SK-N-SH treated with all-trans-retinoic acid at 6 μM for 48 hours (cell line): ENCODE results near the gene PDE3A.

Experiments
- ATAC-seq: fragments of 200-7000 bp; cut with Tn5 transposase; 3 replicates; pipeline ENCODE4 v1.9.1; 2020; ENCODE audit warnings: mild to moderate bottlenecking, moderate library complexity
- ARNTL ChIP-seq: fragments of 450-650 bp; formaldehyde crosslinking; IDR thresholded peaks from 2 replicates; pipeline ENCODE4 v1.5.0; 2020; ENCODE audit warnings: low read depth, mild to moderate bottlenecking, moderate library complexity, borderline replicate concordance
- CSDC2 ChIP-seq: fragments of 250-450 bp; sonication (Bioruptor Pico); IDR thresholded peaks from 2 replicates; pipeline ENCODE4 v1.5.0; 2020; ENCODE audit warnings: mild to moderate bottlenecking, moderate library complexity
- ESRRG ChIP-seq: fragments of 250-450 bp; sonication (Bioruptor Pico); IDR thresholded peaks from 2 replicates; pipeline ENCODE4 v1.6.1; 2021; ENCODE audit warnings: mild to moderate bottlenecking
- GLIS3 ChIP-seq: fragments of 250-450 bp; sonication (Bioruptor Pico); IDR thresholded peaks from 2 replicates; pipeline ENCODE4 v1.5.0; 2020; ENCODE audit warnings: mild to moderate bottlenecking, moderate library complexity
- ISL1 ChIP-seq: fragments of 250-450 bp; sonication (Bioruptor Pico); IDR thresholded peaks from 2 replicates; pipeline ENCODE4 v2.1.2; 2022; ENCODE audit warnings: mild to moderate bottlenecking, moderate library complexity
- OSR1 ChIP-seq: fragments of 250-450 bp; sonication (Bioruptor Pico); IDR thresholded peaks from 2 replicates; pipeline ENCODE4 v1.8.0; 2022; ENCODE audit warnings: moderate library complexity, mild to moderate bottlenecking, inconsistent platforms
- PPARA ChIP-seq: fragments of 250-450 bp; sonication (Bioruptor Pico); IDR thresholded peaks from 2 replicates; pipeline ENCODE4 v1.5.0; 2020; ENCODE audit warnings: mild to moderate bottlenecking, borderline replicate concordance
- RARB ChIP-seq: fragments of 250-450 bp; sonication (Bioruptor Pico); IDR thresholded peaks from 2 replicates; pipeline ENCODE4 v1.8.0; 2021; ENCODE audit warnings: mild to moderate bottlenecking, moderate library complexity
- SNAI2 ChIP-seq: fragments of 250-450 bp; sonication (Bioruptor Pico); IDR thresholded peaks from 2 replicates; pipeline ENCODE4 v1.5.0; 2020; ENCODE audit warnings: mild to moderate bottlenecking, moderate library complexity
- TCF4 ChIP-seq: fragments of 250-450 bp; sonication (Bioruptor Pico); IDR thresholded peaks from 2 replicates; pipeline ENCODE4 v1.8.0; 2021; ENCODE audit warnings: mild to moderate bottlenecking, moderate library complexity, borderline replicate concordance
- TOX ChIP-seq: fragments of 250-450 bp; sonication (Bioruptor Pico); IDR thresholded peaks from 2 replicates; pipeline ENCODE4 v1.8.0; 2021; ENCODE audit warnings: mild to moderate bottlenecking, moderate library complexity, borderline replicate concordance
- ZC3H10 ChIP-seq: fragments of 250-450 bp; sonication (Bioruptor Pico); IDR thresholded peaks from 2 replicates; pipeline ENCODE4 v1.5.1; 2021; ENCODE audit warnings: mild to moderate bottlenecking, moderate library complexity
- ZFP3 ChIP-seq: fragments of 250-450 bp; sonication (Bioruptor Pico); IDR thresholded peaks from 2 replicates; pipeline ENCODE4 v1.5.0; 2020; ENCODE audit warnings: mild to moderate bottlenecking, moderate library complexity
- ZFP30 ChIP-seq: fragments of 450-650 bp; formaldehyde crosslinking; IDR thresholded peaks from 2 replicates; pipeline ENCODE4 v1.5.0; 2022; ENCODE audit warnings: mild to moderate bottlenecking, moderate library complexity
- ZNF70 ChIP-seq: fragments of 450-650 bp; formaldehyde crosslinking; IDR thresholded peaks from 2 replicates; pipeline ENCODE4 v1.5.0; 2020; ENCODE audit warnings: mild to moderate bottlenecking, moderate library complexity
- ZNF8 ChIP-seq: fragments of 450-650 bp; formaldehyde crosslinking; IDR thresholded peaks from 2 replicates; pipeline ENCODE4 v1.5.0; 2020; ENCODE audit warnings: mild to moderate bottlenecking, moderate library complexity
- TF ChIP-seq, protein P1 (sequence below): fragments of 250-450 bp; sonication (Bioruptor Pico); IDR thresholded peaks from 2 replicates; pipeline ENCODE4 v1.5.0; 2020; ENCODE audit warnings: mild to moderate bottlenecking, moderate library complexity
- TF ChIP-seq, protein P2 (sequence below): fragments of 250-450 bp; sonication (Bioruptor Pico); IDR thresholded peaks from 2 replicates; pipeline ENCODE4 v1.8.0; 2021; ENCODE audit warnings: low read depth, mild to moderate bottlenecking, moderate library complexity, borderline replicate concordance
- TF ChIP-seq, protein P3 (sequence below): fragments of 250-450 bp; sonication (Bioruptor Pico); IDR thresholded peaks from 2 replicates; pipeline ENCODE4 v1.8.0; 2020; ENCODE audit warnings: mild to moderate bottlenecking, moderate library complexity, borderline replicate concordance
- TF ChIP-seq, protein P4 (sequence below): fragments of 250-450 bp; sonication (Bioruptor Pico); IDR thresholded peaks from 2 replicates; pipeline ENCODE4 v1.5.1; 2021; ENCODE audit warnings: mild to moderate bottlenecking, moderate library complexity
- TF ChIP-seq, protein P5 (sequence below): fragments of 250-450 bp; sonication (Bioruptor Pico); IDR thresholded peaks from 2 replicates; pipeline ENCODE4 v1.5.1; 2020; ENCODE audit warnings: low read depth, mild to moderate bottlenecking, moderate library complexity

Gene PDE3A

DNA sequence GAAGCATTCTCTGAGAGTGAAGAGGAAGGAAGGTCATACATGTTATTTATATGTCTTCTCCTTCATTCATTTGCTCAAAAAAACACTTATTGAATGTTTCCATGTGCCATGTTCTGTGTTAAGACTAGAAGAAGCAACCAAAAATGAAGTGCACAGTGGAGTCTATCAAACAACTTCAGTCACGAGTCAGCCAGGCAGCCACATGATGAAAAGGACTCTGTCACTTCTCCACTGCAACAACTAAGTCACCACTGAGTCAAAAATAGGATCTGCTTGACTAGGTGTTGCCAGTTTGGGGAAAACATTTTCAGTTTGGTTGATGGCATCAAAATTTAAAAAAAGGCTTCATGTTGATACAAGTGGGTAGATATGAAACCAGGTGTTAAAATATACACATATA is 142.5 kb downstream of the PDE3A start:
- ATAC-seq, result no peak
- TF ChIP-seq SNAI2 (no peak), TCF4 (CRISPR knock-in tag) (no peak), ZFP3 (CRISPR knock-in tag) (no peak), RARB (CRISPR knock-in tag) (no peak), ZNF70 (CRISPR knock-in tag) (no peak), ZNF8 (no peak), OSR1 (no peak), TOX (CRISPR knock-in tag) (no peak), ZFP30 (no peak)
- TF ChIP-seq, protein P1, sequence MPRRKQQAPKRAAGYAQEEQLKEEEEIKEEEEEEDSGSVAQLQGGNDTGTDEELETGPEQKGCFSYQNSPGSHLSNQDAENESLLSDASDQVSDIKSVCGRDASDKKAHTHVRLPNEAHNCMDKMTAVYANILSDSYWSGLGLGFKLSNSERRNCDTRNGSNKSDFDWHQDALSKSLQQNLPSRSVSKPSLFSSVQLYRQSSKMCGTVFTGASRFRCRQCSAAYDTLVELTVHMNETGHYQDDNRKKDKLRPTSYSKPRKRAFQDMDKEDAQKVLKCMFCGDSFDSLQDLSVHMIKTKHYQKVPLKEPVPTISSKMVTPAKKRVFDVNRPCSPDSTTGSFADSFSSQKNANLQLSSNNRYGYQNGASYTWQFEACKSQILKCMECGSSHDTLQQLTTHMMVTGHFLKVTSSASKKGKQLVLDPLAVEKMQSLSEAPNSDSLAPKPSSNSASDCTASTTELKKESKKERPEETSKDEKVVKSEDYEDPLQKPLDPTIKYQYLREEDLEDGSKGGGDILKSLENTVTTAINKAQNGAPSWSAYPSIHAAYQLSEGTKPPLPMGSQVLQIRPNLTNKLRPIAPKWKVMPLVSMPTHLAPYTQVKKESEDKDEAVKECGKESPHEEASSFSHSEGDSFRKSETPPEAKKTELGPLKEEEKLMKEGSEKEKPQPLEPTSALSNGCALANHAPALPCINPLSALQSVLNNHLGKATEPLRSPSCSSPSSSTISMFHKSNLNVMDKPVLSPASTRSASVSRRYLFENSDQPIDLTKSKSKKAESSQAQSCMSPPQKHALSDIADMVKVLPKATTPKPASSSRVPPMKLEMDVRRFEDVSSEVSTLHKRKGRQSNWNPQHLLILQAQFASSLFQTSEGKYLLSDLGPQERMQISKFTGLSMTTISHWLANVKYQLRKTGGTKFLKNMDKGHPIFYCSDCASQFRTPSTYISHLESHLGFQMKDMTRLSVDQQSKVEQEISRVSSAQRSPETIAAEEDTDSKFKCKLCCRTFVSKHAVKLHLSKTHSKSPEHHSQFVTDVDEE (CRISPR knock-in tag), result no peak
- TF ChIP-seq, protein P2, sequence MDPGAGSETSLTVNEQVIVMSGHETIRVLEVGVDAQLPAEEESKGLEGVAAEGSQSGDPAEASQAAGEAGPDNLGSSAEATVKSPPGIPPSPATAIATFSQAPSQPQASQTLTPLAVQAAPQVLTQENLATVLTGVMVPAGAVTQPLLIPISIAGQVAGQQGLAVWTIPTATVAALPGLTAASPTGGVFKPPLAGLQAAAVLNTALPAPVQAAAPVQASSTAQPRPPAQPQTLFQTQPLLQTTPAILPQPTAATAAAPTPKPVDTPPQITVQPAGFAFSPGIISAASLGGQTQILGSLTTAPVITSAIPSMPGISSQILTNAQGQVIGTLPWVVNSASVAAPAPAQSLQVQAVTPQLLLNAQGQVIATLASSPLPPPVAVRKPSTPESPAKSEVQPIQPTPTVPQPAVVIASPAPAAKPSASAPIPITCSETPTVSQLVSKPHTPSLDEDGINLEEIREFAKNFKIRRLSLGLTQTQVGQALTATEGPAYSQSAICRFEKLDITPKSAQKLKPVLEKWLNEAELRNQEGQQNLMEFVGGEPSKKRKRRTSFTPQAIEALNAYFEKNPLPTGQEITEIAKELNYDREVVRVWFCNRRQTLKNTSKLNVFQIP (CRISPR knock-in tag), result no peak
- TF ChIP-seq, protein P3, sequence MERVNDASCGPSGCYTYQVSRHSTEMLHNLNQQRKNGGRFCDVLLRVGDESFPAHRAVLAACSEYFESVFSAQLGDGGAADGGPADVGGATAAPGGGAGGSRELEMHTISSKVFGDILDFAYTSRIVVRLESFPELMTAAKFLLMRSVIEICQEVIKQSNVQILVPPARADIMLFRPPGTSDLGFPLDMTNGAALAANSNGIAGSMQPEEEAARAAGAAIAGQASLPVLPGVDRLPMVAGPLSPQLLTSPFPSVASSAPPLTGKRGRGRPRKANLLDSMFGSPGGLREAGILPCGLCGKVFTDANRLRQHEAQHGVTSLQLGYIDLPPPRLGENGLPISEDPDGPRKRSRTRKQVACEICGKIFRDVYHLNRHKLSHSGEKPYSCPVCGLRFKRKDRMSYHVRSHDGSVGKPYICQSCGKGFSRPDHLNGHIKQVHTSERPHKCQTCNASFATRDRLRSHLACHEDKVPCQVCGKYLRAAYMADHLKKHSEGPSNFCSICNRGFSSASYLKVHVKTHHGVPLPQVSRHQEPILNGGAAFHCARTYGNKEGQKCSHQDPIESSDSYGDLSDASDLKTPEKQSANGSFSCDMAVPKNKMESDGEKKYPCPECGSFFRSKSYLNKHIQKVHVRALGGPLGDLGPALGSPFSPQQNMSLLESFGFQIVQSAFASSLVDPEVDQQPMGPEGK (CRISPR knock-in tag), result no peak
- TF ChIP-seq, protein P4, sequence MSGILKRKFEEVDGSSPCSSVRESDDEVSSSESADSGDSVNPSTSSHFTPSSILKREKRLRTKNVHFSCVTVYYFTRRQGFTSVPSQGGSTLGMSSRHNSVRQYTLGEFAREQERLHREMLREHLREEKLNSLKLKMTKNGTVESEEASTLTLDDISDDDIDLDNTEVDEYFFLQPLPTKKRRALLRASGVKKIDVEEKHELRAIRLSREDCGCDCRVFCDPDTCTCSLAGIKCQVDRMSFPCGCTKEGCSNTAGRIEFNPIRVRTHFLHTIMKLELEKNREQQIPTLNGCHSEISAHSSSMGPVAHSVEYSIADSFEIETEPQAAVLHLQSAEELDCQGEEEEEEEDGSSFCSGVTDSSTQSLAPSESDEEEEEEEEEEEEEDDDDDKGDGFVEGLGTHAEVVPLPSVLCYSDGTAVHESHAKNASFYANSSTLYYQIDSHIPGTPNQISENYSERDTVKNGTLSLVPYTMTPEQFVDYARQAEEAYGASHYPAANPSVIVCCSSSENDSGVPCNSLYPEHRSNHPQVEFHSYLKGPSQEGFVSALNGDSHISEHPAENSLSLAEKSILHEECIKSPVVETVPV (CRISPR knock-in tag), result no peak
- TF ChIP-seq, protein P5, sequence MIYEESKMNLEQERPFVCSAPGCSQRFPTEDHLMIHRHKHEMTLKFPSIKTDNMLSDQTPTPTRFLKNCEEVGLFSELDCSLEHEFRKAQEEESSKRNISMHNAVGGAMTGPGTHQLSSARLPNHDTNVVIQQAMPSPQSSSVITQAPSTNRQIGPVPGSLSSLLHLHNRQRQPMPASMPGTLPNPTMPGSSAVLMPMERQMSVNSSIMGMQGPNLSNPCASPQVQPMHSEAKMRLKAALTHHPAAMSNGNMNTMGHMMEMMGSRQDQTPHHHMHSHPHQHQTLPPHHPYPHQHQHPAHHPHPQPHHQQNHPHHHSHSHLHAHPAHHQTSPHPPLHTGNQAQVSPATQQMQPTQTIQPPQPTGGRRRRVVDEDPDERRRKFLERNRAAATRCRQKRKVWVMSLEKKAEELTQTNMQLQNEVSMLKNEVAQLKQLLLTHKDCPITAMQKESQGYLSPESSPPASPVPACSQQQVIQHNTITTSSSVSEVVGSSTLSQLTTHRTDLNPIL (CRISPR knock-in tag), result no peak
- TF ChIP-seq, all 23 proteins: peak for 0

DNA sequence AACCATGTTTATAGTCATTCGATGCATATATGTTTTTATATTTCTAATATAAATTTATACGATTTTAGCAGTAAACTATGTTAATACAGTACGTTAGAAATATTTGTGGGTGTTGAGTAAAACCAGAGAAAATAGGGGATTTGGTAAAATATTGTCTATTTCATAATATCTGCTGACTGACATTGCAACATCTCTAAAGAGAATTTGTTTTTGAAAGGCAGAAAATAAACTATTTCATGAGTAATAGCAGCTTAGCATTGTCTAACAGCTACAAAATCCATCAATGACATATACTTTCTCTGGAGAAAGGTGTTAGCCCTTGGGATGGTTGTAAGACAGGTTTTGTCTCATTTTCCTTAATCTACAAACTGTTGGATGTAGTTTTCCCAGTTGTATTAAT is 144.9 kb downstream of the PDE3A start:
- no peak for ATAC-seq
- TF ChIP-seq ISL1 (CRISPR knock-in tag) (no peak), ARNTL (CRISPR knock-in tag) (no peak), TCF4 (CRISPR knock-in tag) (no peak), CSDC2 (CRISPR knock-in tag) (no peak), ESRRG (CRISPR knock-in tag) (no peak), TOX (CRISPR knock-in tag) (no peak), ZNF70 (CRISPR knock-in tag) (no peak), GLIS3 (CRISPR knock-in tag) (no peak), PPARA (CRISPR knock-in tag) (no peak), ZNF8 (no peak), OSR1 (no peak), ZC3H10 (CRISPR knock-in tag) (no peak), RARB (CRISPR knock-in tag) (no peak)
- TF ChIP-seq, protein P3 (CRISPR knock-in tag), result no peak
- TF ChIP-seq, protein P1 (CRISPR knock-in tag), result no peak
- TF ChIP-seq, all 23 proteins: peak for 0
